HEK293 (cell line): Measurements from ENCODE around the gene NCOR1.

ENCODE experiments used
- REPIN1 ChIP-seq: fragments of 450-650 bp; formaldehyde crosslinking; IDR thresholded peaks from 2 replicates; pipeline ENCODE4 v1.5.1; 2017; ENCODE audit warnings: missing biosample characterization, missing genetic modification characterization, low read depth
- ZNF112 ChIP-seq: fragments of 450-650 bp; formaldehyde crosslinking; IDR thresholded peaks from 2 replicates; pipeline ENCODE4 v1.5.0; 2017; ENCODE audit warnings: missing biosample characterization, missing genetic modification characterization
- ZNF114 ChIP-seq: fragments of 450-650 bp; formaldehyde crosslinking; IDR thresholded peaks from 2 replicates; pipeline ENCODE4 v1.5.0; 2017; ENCODE audit warnings: missing biosample characterization, missing genetic modification characterization
- ZNF121 ChIP-seq: fragments of 450-650 bp; formaldehyde crosslinking; IDR thresholded peaks from 2 replicates; pipeline ENCODE4 v1.5.1; 2016; ENCODE audit warnings: missing biosample characterization, missing genetic modification characterization
- ZNF146 ChIP-seq: fragments of 450-650 bp; formaldehyde crosslinking; IDR thresholded peaks from 2 replicates; pipeline ENCODE4 v1.5.1; 2016; ENCODE audit warnings: missing biosample characterization, missing genetic modification characterization
- ZNF214 ChIP-seq: fragments of 450-650 bp; formaldehyde crosslinking; IDR thresholded peaks from 2 replicates; pipeline ENCODE4 v1.5.1; 2017; ENCODE audit warnings: missing biosample characterization, mild to moderate bottlenecking, missing genetic modification characterization, borderline replicate concordance
- ZNF354C ChIP-seq: fragments of 450-650 bp; formaldehyde crosslinking; IDR thresholded peaks from 2 replicates; pipeline ENCODE4 v1.5.1; 2016; ENCODE audit warnings: missing biosample characterization, missing genetic modification characterization, low read depth, borderline replicate concordance
- ZNF391 ChIP-seq: fragments of 450-650 bp; formaldehyde crosslinking; IDR thresholded peaks from 2 replicates; pipeline ENCODE4 v1.5.1; 2016; ENCODE audit warnings: low read depth, missing biosample characterization, missing genetic modification characterization, borderline replicate concordance
- ZNF394 ChIP-seq: fragments of 450-650 bp; formaldehyde crosslinking; IDR thresholded peaks from 2 replicates; pipeline ENCODE4 v1.5.1; 2016; ENCODE audit warnings: missing biosample characterization, missing genetic modification characterization, mild to moderate bottlenecking, moderate library complexity, borderline replicate concordance
- TF ChIP-seq, protein P1 (sequence below): fragments of 450-650 bp; formaldehyde crosslinking; IDR thresholded peaks from 2 replicates; pipeline ENCODE4 v1.5.1; 2016; ENCODE audit warnings: missing biosample characterization, missing genetic modification characterization
- TF ChIP-seq, protein P2 (sequence below): fragments of 450-650 bp; formaldehyde crosslinking; IDR thresholded peaks from 2 replicates; pipeline ENCODE4 v1.5.1; 2016; ENCODE audit warnings: missing biosample characterization, missing genetic modification characterization

DNA sequence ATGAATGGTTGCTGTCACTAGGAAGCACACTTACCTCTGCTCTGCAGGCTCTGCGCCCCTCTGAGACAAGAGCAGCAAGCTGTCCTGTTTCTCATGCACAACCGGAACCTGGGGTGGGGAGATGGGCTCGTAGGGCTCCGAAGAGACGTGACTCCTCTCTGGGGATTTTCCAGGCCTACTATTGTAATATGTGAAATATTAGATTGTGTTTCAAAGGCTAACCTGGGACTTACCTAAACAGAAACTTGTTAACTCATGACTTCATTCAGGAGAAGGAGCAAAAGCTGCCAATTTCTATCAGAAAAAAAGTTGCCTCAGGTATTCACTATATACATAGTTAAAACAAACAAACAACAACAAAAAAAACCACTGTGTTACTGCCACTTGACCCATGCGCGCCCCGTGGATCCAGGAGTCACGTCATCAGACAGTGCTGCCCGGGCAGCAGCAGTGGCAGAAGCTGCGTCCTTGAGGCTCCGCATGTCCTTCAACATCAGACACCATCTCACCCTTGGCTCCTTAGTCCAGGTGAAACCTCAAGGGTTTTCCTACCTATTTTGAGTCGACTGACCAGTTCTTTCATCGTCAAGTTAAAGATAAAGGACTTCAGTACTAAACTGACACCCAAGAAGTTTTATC, 166.4 kb downstream of the NCOR1 start:
- TF ChIP-seq, protein P1, sequence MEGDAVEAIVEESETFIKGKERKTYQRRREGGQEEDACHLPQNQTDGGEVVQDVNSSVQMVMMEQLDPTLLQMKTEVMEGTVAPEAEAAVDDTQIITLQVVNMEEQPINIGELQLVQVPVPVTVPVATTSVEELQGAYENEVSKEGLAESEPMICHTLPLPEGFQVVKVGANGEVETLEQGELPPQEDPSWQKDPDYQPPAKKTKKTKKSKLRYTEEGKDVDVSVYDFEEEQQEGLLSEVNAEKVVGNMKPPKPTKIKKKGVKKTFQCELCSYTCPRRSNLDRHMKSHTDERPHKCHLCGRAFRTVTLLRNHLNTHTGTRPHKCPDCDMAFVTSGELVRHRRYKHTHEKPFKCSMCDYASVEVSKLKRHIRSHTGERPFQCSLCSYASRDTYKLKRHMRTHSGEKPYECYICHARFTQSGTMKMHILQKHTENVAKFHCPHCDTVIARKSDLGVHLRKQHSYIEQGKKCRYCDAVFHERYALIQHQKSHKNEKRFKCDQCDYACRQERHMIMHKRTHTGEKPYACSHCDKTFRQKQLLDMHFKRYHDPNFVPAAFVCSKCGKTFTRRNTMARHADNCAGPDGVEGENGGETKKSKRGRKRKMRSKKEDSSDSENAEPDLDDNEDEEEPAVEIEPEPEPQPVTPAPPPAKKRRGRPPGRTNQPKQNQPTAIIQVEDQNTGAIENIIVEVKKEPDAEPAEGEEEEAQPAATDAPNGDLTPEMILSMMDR (tag by site-specific recombination): no peak
- TF ChIP-seq ZNF146 (tag by site-specific recombination) (no peak), ZNF354C (tag by site-specific recombination) (no peak), ZNF391 (no peak), ZNF114 (tag by site-specific recombination) (no peak), ZNF121 (tag by site-specific recombination) (no peak), ZNF214 (tag by site-specific recombination) (no peak), ZNF394 (no peak), REPIN1 (no peak), ZNF112 (tag by site-specific recombination) (no peak)
- TF ChIP-seq, protein P2, sequence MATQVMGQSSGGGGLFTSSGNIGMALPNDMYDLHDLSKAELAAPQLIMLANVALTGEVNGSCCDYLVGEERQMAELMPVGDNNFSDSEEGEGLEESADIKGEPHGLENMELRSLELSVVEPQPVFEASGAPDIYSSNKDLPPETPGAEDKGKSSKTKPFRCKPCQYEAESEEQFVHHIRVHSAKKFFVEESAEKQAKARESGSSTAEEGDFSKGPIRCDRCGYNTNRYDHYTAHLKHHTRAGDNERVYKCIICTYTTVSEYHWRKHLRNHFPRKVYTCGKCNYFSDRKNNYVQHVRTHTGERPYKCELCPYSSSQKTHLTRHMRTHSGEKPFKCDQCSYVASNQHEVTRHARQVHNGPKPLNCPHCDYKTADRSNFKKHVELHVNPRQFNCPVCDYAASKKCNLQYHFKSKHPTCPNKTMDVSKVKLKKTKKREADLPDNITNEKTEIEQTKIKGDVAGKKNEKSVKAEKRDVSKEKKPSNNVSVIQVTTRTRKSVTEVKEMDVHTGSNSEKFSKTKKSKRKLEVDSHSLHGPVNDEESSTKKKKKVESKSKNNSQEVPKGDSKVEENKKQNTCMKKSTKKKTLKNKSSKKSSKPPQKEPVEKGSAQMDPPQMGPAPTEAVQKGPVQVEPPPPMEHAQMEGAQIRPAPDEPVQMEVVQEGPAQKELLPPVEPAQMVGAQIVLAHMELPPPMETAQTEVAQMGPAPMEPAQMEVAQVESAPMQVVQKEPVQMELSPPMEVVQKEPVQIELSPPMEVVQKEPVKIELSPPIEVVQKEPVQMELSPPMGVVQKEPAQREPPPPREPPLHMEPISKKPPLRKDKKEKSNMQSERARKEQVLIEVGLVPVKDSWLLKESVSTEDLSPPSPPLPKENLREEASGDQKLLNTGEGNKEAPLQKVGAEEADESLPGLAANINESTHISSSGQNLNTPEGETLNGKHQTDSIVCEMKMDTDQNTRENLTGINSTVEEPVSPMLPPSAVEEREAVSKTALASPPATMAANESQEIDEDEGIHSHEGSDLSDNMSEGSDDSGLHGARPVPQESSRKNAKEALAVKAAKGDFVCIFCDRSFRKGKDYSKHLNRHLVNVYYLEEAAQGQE (tag by site-specific recombination): no peak
